H1 (cell line): ENCODE results near the gene RAB22A. TPM values are rescaled to one million over a fixed set of nuclear protein-coding genes. Genes with fewer than 3 reads are reported as not detected.
A peak's percentile ranks its signal among the peaks of the same experiment; 100 is the strongest.

ENCODE experiments used
- CTCF ChIA-PET: fragments of 300-600 bp; sonication (Branson Sonifier 250); formaldehyde crosslinking; loops from one replicate; lab custom pipeline; 2021; ENCODE audit not compliant: partially characterized antibody; lab: Charles Lee
- POLR2A ChIA-PET: fragments of 300-600 bp; sonication (Branson Sonifier 250); formaldehyde crosslinking; loops from one replicate; lab custom pipeline; 2021; ENCODE audit warnings: inconsistent platforms; ENCODE audit not compliant: partially characterized antibody; lab: Charles Lee
- DNase-seq, 2 experiments: peaks; one replicate each; pipeline versions ENCODE4 v3.0.0 to v3.0.0-alpha.2; 2010 to 2022; ENCODE audit warnings: low spot score in 2 of 2, low read depth in 1 of 2, mixed read lengths in 1 of 2
- FAIRE-seq: peaks from 2 replicates; lab custom pipeline; 2011; peaks lifted over from hg19 to GRCh38; lab: Jason Lieb, UNC
- H2AFZ ChIP-seq: 2 replicates; pipeline ENCODE4 v1.8.1; 2012; ENCODE audit warnings: low read length, inconsistent platforms
- H2AK5ac ChIP-seq: 2 replicates; pipeline ENCODE4 v1.6.1; 2013; ENCODE audit warnings: low read depth, low read length
- H2BK120ac ChIP-seq: replicated peaks from 2 replicates; pipeline ENCODE3; 2013; ENCODE audit warnings: low read depth, low read length, inconsistent platforms
- H2BK12ac ChIP-seq: 2 replicates; pipeline ENCODE4 v1.6.1; 2013; ENCODE audit warnings: low read depth, low read length
- H2BK15ac ChIP-seq: 2 replicates; pipeline ENCODE4 v1.6.1; 2013; ENCODE audit warnings: low read length
- H2BK20ac ChIP-seq: 2 replicates; pipeline ENCODE4 v1.6.1; 2013; ENCODE audit warnings: low read length
- H2BK5ac ChIP-seq: 2 replicates; pipeline ENCODE4 v1.6.1; 2013; ENCODE audit warnings: low read depth, low read length
- H3K14ac ChIP-seq: 2 replicates; pipeline ENCODE4 v1.6.1; 2013; ENCODE audit warnings: inconsistent platforms; ENCODE audit not compliant: insufficient read length
- H3K18ac ChIP-seq: 2 replicates; pipeline ENCODE4 v1.6.1; 2013; ENCODE audit warnings: low read length; ENCODE audit errors: extremely low read depth
- H3K23ac ChIP-seq: 2 replicates; pipeline ENCODE4 v1.6.1; 2013; ENCODE audit warnings: inconsistent platforms; ENCODE audit not compliant: insufficient read length
- H3K23me2 ChIP-seq: 2 replicates; pipeline ENCODE4 v1.6.1; 2013; ENCODE audit warnings: low read depth, low read length
- H3K27ac ChIP-seq: 2 replicates; pipeline ENCODE4 v1.6.1; 2011; ENCODE audit warnings: low read depth, low read length, inconsistent platforms
- H3K27me3 ChIP-seq, 4 experiments: replicated peaks in 1 of 4; 1 replicate in 1 of 4; 2 replicates in 3 of 4; pipeline versions ENCODE4 v1.6.1 to v1.8.1; 2011 to 2013; ENCODE audit warnings: low read length in 3 of 4, mild to moderate bottlenecking in 3 of 4, inconsistent platforms in 2 of 4, mixed read lengths in 2 of 4, moderate library complexity in 1 of 4; ENCODE audit not compliant: control insufficient read depth in 3 of 4, insufficient read depth in 3 of 4; ENCODE audit errors: extremely low read depth in 1 of 4
- H3K36me3 ChIP-seq, 4 experiments: 2 replicates each; pipeline versions ENCODE4 v1.6.1 to v1.8.1; 2011 to 2013; ENCODE audit warnings: mild to moderate bottlenecking in 4 of 4, low read length in 3 of 4, moderate library complexity in 2 of 4, control low read depth in 1 of 4, inconsistent platforms in 1 of 4; ENCODE audit not compliant: insufficient read depth in 4 of 4, control insufficient read depth in 2 of 4
- H3K4ac ChIP-seq: replicated peaks from 2 replicates; pipeline ENCODE3; 2013; ENCODE audit warnings: low read length, low read depth, mixed read lengths, inconsistent platforms; ENCODE audit not compliant: insufficient read length
- H3K4me1 ChIP-seq, 4 experiments: replicated peaks in 1 of 4; 1 replicate in 1 of 4; 2 replicates in 3 of 4; pipeline versions ENCODE4 v1.6.1 to v1.8.1; 2011 to 2013; ENCODE audit warnings: low read length in 3 of 4, inconsistent platforms in 2 of 4, mixed read lengths in 1 of 4; ENCODE audit not compliant: insufficient read depth in 4 of 4, control insufficient read depth in 3 of 4
- H3K4me2 ChIP-seq, 2 experiments: 2 replicates each; pipeline versions ENCODE4 v1.6.1 to v1.8.1; 2011 to 2013; ENCODE audit warnings: low read depth in 2 of 2, low read length in 2 of 2, control low read depth in 1 of 2, inconsistent platforms in 1 of 2, mild to moderate bottlenecking in 1 of 2; ENCODE audit not compliant: insufficient read depth in 1 of 2
- H3K4me3 ChIP-seq, 4 experiments: fragments of 200-600, 300-600 bp in 1 of 4; sonication (generic), shearing (Covaris generic), sonication (Bioruptor Twin) in 1 of 4; 2 replicates each; pipeline versions ENCODE4 v1.5.1 to v1.8.1; 2011 to 2016; ENCODE audit warnings: low read length in 4 of 4, low read depth in 3 of 4, control low read depth in 2 of 4, inconsistent platforms in 2 of 4, mild to moderate bottlenecking in 2 of 4, mixed read lengths in 1 of 4, moderate library complexity in 1 of 4; ENCODE audit not compliant: insufficient read depth in 2 of 4; ENCODE audit errors: extremely low read depth in 1 of 4
- H3K56ac ChIP-seq: replicated peaks from 2 replicates; pipeline ENCODE3; 2013; ENCODE audit warnings: low read depth, mild to moderate bottlenecking, mixed read lengths, low read length, inconsistent platforms; ENCODE audit not compliant: insufficient read length
- H3K79me1 ChIP-seq: 2 replicates; pipeline ENCODE4 v1.6.1; 2013; ENCODE audit warnings: low read depth, low read length, control low read depth
- H3K79me2 ChIP-seq, 2 experiments: 2 replicates each; pipeline versions ENCODE4 v1.6.1 to v1.8.1; 2012 to 2013; ENCODE audit warnings: low read length in 2 of 2, mild to moderate bottlenecking in 2 of 2, inconsistent platforms in 1 of 2; ENCODE audit not compliant: insufficient read depth in 2 of 2, control insufficient read depth in 1 of 2
- H3K9ac ChIP-seq, 4 experiments: replicated peaks in 1 of 4; 1 replicate in 1 of 4; 2 replicates in 3 of 4; pipeline versions ENCODE4 v1.6.1 to v1.8.1; 2011 to 2013; ENCODE audit warnings: low read depth in 3 of 4, low read length in 3 of 4, control low read depth in 2 of 4, mild to moderate bottlenecking in 2 of 4, moderate library complexity in 2 of 4, inconsistent platforms in 1 of 4; ENCODE audit errors: extremely low read depth in 1 of 4
- H3K9me3 ChIP-seq, 2 experiments: 2 replicates each; pipeline versions ENCODE4 v1.6.1 to v1.8.1; 2012 to 2013; ENCODE audit warnings: mild to moderate bottlenecking in 2 of 2, moderate library complexity in 2 of 2, control low read depth in 1 of 2, inconsistent platforms in 1 of 2, low read depth in 1 of 2, low read length in 1 of 2, mixed read lengths in 1 of 2; ENCODE audit not compliant: insufficient read depth in 2 of 2
- H4K20me1 ChIP-seq, 2 experiments: replicated peaks in 1 of 2; 2 replicates each; pipeline versions ENCODE3 to v1.8.1; 2011 to 2013; ENCODE audit warnings: inconsistent platforms in 2 of 2, low read length in 2 of 2, mild to moderate bottlenecking in 1 of 2; ENCODE audit not compliant: insufficient read depth in 2 of 2, control insufficient read depth in 1 of 2
- H4K5ac ChIP-seq: 2 replicates; pipeline ENCODE4 v1.6.1; 2013; ENCODE audit warnings: low read length, low read depth, mixed read lengths, inconsistent platforms; ENCODE audit not compliant: insufficient read length
- H4K8ac ChIP-seq: 2 replicates; pipeline ENCODE4 v1.8.0; 2013; ENCODE audit warnings: mild to moderate bottlenecking, moderate library complexity, low read length, inconsistent platforms; ENCODE audit not compliant: insufficient read depth; ENCODE audit errors: extremely low read depth
- H4K91ac ChIP-seq: replicated peaks from 2 replicates; pipeline ENCODE3; 2013; ENCODE audit warnings: low read length, mixed read lengths, inconsistent platforms; ENCODE audit not compliant: insufficient read length
- BCL11A ChIP-seq, 2 experiments: IDR thresholded peaks; one replicate each; pipeline ENCODE4 v1.6.1; 2011; ENCODE audit warnings: low read depth in 2 of 2, low read length in 2 of 2, mild to moderate bottlenecking in 2 of 2
- CREB1 ChIP-seq: IDR thresholded peaks from 2 replicates; pipeline ENCODE4 v1.6.1; 2012; ENCODE audit warnings: inconsistent platforms
- EP300 ChIP-seq, 2 experiments: IDR thresholded peaks; 1 replicate in 1 of 2; 2 replicates in 1 of 2; pipeline ENCODE4 v1.6.1; 2011 to 2012; ENCODE audit warnings: low read depth in 2 of 2, low read length in 2 of 2, mild to moderate bottlenecking in 2 of 2, borderline replicate concordance in 1 of 2, inconsistent platforms in 1 of 2, moderate library complexity in 1 of 2
- EZH2 ChIP-seq: fragments of 200-600 bp; sonication (generic); IDR thresholded peaks from 2 replicates; pipeline ENCODE4 v1.7.1; 2012; ENCODE audit warnings: low read depth, mild to moderate bottlenecking, moderate library complexity, low read length, inconsistent platforms; ENCODE audit not compliant: severe bottlenecking
- HDAC2 ChIP-seq, 2 experiments: fragments of 300-600 bp in 1 of 2; sonication (generic) in 1 of 2; IDR thresholded peaks; 2 replicates each; pipeline ENCODE4 v1.6.1; 2011 to 2012; ENCODE audit warnings: low read depth in 2 of 2, low read length in 2 of 2, mild to moderate bottlenecking in 2 of 2, moderate library complexity in 2 of 2, borderline replicate concordance in 1 of 2, inconsistent platforms in 1 of 2
- HDAC6 ChIP-seq: IDR thresholded peaks from one replicate; pipeline ENCODE4 v1.7.1; 2012; ENCODE audit warnings: low read depth, mild to moderate bottlenecking, inconsistent platforms, low read length, moderate library complexity
- JUND ChIP-seq: IDR thresholded peaks from 2 replicates; pipeline ENCODE4 v1.6.1; 2011; ENCODE audit warnings: mild to moderate bottlenecking, improper control_type of control experiment, low read length
- NANOG ChIP-seq: IDR thresholded peaks from 2 replicates; pipeline ENCODE4 v1.6.1; 2011; ENCODE audit warnings: low read length, low read depth, mild to moderate bottlenecking, inconsistent platforms; ENCODE audit not compliant: insufficient read depth, poor library complexity, severe bottlenecking
- SIRT6 ChIP-seq: IDR thresholded peaks from one replicate; pipeline ENCODE4 v1.7.1; 2012; ENCODE audit warnings: low read length, inconsistent platforms
- SP1 ChIP-seq: IDR thresholded peaks from 2 replicates; pipeline ENCODE4 v1.6.1; 2011; ENCODE audit warnings: low read depth, low read length
- SUZ12 ChIP-seq: fragments of 200-600 bp; sonication (generic); IDR thresholded peaks from 2 replicates; pipeline ENCODE4 v1.6.1; 2012; ENCODE audit warnings: mild to moderate bottlenecking, inconsistent platforms, low read length, moderate library complexity, mixed read lengths
- YY1 ChIP-seq: IDR thresholded peaks from 2 replicates; pipeline ENCODE4 v1.6.1; 2011; ENCODE audit warnings: low read depth, mild to moderate bottlenecking, low read length
- WGBS, 2 experiments: shearing (Covaris generic) in 1 of 2; methylation state at CpG; one replicate each; pipeline versions ENCODE4 v1.1.6 to v1.1.7; 2013 to 2015; ENCODE audit warnings: low lambda C conversion rate in 2 of 2, mixed read lengths in 2 of 2, inconsistent platforms in 1 of 2, low coverage in 1 of 2, missing lambda C conversion rate in 1 of 2; ENCODE audit not compliant: insufficient replicate concordance in 2 of 2, insufficient coverage in 1 of 2, insufficient read length in 1 of 2; ENCODE audit errors: extremely low coverage in 1 of 2, missing lambda C conversion rate in 1 of 2; 5-methylcytosine and 5-hydroxymethylcytosine counted together
- polyA plus RNA-seq, 7 experiments: library from polyadenylated mRNA; depleted of rRNA in 3 of 7; stranded (reverse) in 5 of 7; unstranded in 2 of 7; fragments of >200 nt in 5 of 7; fragments of 200-250 nt in 2 of 7; gene quantifications; 1 replicate in 5 of 7; 2 replicates in 1 of 7; 4 replicates in 1 of 7; pipeline versions ENCODE4 v1.2.1 to v1.2.3, GENCODE V29; 2011 to 2013; ENCODE audit warnings: missing spikeins in 2 of 7, mixed read lengths in 2 of 7
- total RNA-seq: library from RNA; stranded (reverse); fragmentation: NEBNext Ultra II Directional; extraction: Animal tissue kit (Norgen Biotek cat#: 25700); gene quantifications from 2 replicates; pipeline ENCODE4 v1.2.1, GENCODE V29; 2021

RAB22A gene
- total and polyA plus RNA-seq, 2 of the 8 experiments (the other 6 are each of a cell fraction or from before 2014, with no cell fraction given): 3.1 to 6.6 TPM

GRCh38 chr20:58407966-58408557 is 98.5 kb downstream of the RAB22A start:
- Histone ChIP-seq H3K79me1 (peaks cover 6% of the 10 kb centered on the region; the same call in 1 of the 2 replicates), H2BK5ac (no peak overlapping the region), H4K8ac (no peak overlapping the region), H3K27ac (no peak overlapping the region), H2AK5ac (no peak overlapping the region), H3K14ac (no peak overlapping the region), H3K4me3 (no peak overlapping the region), H2BK12ac (no peak overlapping the region), H2BK20ac (no peak overlapping the region), H3K23me2 (no peaks in the 10 kb centered on the region; the same call in 1 of the 2 replicates), H3K79me2 (peaks cover 6 to 96% of the 10 kb centered on the region in 2 experiments), H2BK120ac (no peak overlapping the region), H4K20me1 (peaks cover 2 to 4% of the 10 kb centered on the region in 2 experiments), H3K4ac (no peak overlapping the region), H3K18ac (no peak overlapping the region), H2BK15ac (no peak overlapping the region), H4K91ac (no peak overlapping the region), H3K23ac (no peak overlapping the region), H2AFZ (no peak overlapping the region), H3K4me2 (no peak overlapping the region), H3K4me1 (peaks cover 0 to 4% (median 3%) of the 10 kb centered on the region in 4 experiments; a peak in 3 of 7 replicates), H3K36me3 (no peaks in the 10 kb centered on the region), H3K9ac (peak overlapping the region in 1 of 4 experiments; percentile 34; a peak in 1 of 7 replicates), H3K56ac (no peak overlapping the region), H3K9me3 (0 out of 4 replicates have a peak, but pooled peaks cover 0 to 3% of the 10 kb centered on the region in 2 experiments), H4K5ac (no peak overlapping the region), H3K27me3 (no peaks in the 10 kb centered on the region)
- FAIRE-seq: no peak
- ChIA-PET POLR2A (interaction anchor here (0.6 kb wide), 1 partner anchor 25 kb away, joined by 3 read pairs; no protein-coding TSS in a partner anchor), CTCF (interaction anchor here (0.6 to 0.9 kb wide), 3 partner anchors 74 to 779 kb away, joined by 3 to 4 read pairs (median 3); no protein-coding TSS in a partner anchor)
- no peak for DNase-seq
- 88% methylated on average over 2 of the region's 2 CpGs; no CpG with 5 or more reads in 1 of the 2 experiments for WGBS, 2 experiments
- TF ChIP-seq JUND: no peak
- no peak for TF ChIP-seq SP1
- TF ChIP-seq HDAC6: no peak
- TF ChIP-seq HDAC2 (IDR thresholded peaks at IDR 0.05; ENCODE audit: borderline replicate concordance in 1 of 2, low read depth in 2 of 2, low read length in 2 of 2): no peak
- TF ChIP-seq CREB1: no peak
- TF ChIP-seq SUZ12: no peak
- no peak for TF ChIP-seq NANOG
- no peak for TF ChIP-seq EZH2
- no peak for TF ChIP-seq BCL11A (IDR thresholded peaks at IDR 0.05; ENCODE audit: low read depth in 2 of 2, low read length in 2 of 2)
- TF ChIP-seq SIRT6: no peak
- no peak for TF ChIP-seq EP300 (IDR thresholded peaks at IDR 0.05; ENCODE audit: borderline replicate concordance in 1 of 2, low read depth in 2 of 2, low read length in 2 of 2)
- no peak for TF ChIP-seq YY1
